HG02884 (cell line): ENCODE measurements around the gene OR10J5.
A peak's percentile ranks its signal among the peaks of the same experiment; 100 is the strongest.
"Not testable (repeated sequence)": the region's sequence is repeated elsewhere in the genome, so short reads cannot be mapped to it uniquely, and the experiment has no call there.

Experiments
- ATAC-seq: cut with Tn5 transposase; IDR thresholded peaks from one replicate; pipeline ENCODE4 v1.9.1; 2021; ENCODE audit warnings: mild to moderate bottlenecking, moderate library complexity; ENCODE audit not compliant: unreplicated experiment

Gene OR10J5

GRCh38 chr1:159535907-159536306 lies at the start of gene OR10J5:
Gene OR10J5, minus strand, starts transcription at chr1:159536007. Its CDS starts 0 bp downstream, at chr1:159536007.
- ATAC-seq, result no peak

GRCh38 chr1:159584536-159584935 lies 48.7 kb upstream of the OR10J5 start:
- no peak for ATAC-seq

GRCh38 chr1:159581422-159581821 lies 45.6 kb upstream of the OR10J5 start:
- ATAC-seq, result no peak

GRCh38 chr1:159580340-159580739 lies 44.5 kb upstream of the OR10J5 start:
- ATAC-seq, result peak; percentile 57

- no peak for ATAC-seq
Measured at GRCh38 chr1:159577446-159577845, 41.6 kb upstream of the OR10J5 start.

- no peak for ATAC-seq
Measured at GRCh38 chr1:159562680-159563079, 26.9 kb upstream of the OR10J5 start.

- ATAC-seq, result no peak
Measured at GRCh38 chr1:159561497-159561896, 25.7 kb upstream of the OR10J5 start.

GRCh38 chr1:159560599-159560998 lies 24.8 kb upstream of the OR10J5 start:
- no peak for ATAC-seq

GRCh38 chr1:159556931-159557369 lies 21.1 kb upstream of the OR10J5 start:
- no peak for ATAC-seq

- ATAC-seq, result no peak
Measured at GRCh38 chr1:159554696-159555095, 18.9 kb upstream of the OR10J5 start.

GRCh38 chr1:159554261-159554660 lies 18.5 kb upstream of the OR10J5 start:
- no peak for ATAC-seq

- ATAC-seq, result no peak
Measured at GRCh38 chr1:159548126-159548525, 12.3 kb upstream of the OR10J5 start.

GRCh38 chr1:159532922-159533321 lies 2.9 kb downstream of the OR10J5 start:
- ATAC-seq, result no peak

- not testable (repeated sequence) for ATAC-seq
Measured at GRCh38 chr1:159524792-159525191, 11.0 kb downstream of the OR10J5 start.

- ATAC-seq, result no peak
Measured at GRCh38 chr1:159510229-159510541, 25.6 kb downstream of the OR10J5 start.

- ATAC-seq, result no peak
Measured at GRCh38 chr1:159509440-159510228, 26.2 kb downstream of the OR10J5 start.

GRCh38 chr1:159508951-159509350 lies 26.9 kb downstream of the OR10J5 start:
- no peak for ATAC-seq

GRCh38 chr1:159505676-159506075 lies 30.1 kb downstream of the OR10J5 start:
- no peak for ATAC-seq

- ATAC-seq, result no peak
Measured at GRCh38 chr1:159501082-159501481, 34.7 kb downstream of the OR10J5 start.

- ATAC-seq, result not testable (repeated sequence)
Measured at GRCh38 chr1:159494513-159495210, 41.1 kb downstream of the OR10J5 start.

GRCh38 chr1:159493354-159493753 lies 42.5 kb downstream of the OR10J5 start:
- ATAC-seq, result no peak

- no peak for ATAC-seq
Measured at GRCh38 chr1:159492575-159493323, 43.1 kb downstream of the OR10J5 start.
